Measurements from ENCODE around the gene CLRN2.

DNA sequence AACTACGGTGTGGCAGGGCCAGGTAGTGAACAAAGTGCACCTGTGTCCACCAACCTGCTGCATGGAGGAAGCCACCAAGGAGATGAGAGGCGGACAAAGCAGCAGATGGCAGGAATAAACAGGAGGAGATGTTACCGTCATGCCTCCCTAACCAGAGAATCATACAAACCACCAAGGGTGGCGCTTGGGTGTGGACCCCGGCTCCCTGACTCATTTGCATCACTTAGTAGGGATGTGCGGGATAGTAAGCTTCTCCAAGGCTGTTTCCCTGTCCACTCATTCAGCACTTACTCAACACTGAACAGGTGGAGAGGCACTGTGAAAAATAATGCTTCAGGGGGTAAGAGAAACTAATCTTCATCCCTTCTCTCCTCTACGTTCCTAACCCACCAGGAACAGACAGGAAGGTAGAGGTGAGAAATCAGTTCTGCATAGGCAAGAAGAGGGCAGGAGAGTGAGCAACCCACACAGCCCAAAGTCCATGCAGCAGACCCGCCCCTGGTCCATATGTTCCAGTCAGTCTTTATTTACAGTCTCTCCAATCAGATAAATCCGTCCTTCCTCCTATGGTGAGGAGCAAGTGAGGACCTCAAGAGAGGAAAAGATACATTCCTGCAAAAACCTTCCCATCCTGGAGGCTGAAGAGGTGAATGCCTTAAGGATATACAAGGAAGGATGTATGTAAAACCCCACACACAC lies 37.0 kb upstream of the CLRN2 start:
- TF ChIP-seq, protein P1, sequence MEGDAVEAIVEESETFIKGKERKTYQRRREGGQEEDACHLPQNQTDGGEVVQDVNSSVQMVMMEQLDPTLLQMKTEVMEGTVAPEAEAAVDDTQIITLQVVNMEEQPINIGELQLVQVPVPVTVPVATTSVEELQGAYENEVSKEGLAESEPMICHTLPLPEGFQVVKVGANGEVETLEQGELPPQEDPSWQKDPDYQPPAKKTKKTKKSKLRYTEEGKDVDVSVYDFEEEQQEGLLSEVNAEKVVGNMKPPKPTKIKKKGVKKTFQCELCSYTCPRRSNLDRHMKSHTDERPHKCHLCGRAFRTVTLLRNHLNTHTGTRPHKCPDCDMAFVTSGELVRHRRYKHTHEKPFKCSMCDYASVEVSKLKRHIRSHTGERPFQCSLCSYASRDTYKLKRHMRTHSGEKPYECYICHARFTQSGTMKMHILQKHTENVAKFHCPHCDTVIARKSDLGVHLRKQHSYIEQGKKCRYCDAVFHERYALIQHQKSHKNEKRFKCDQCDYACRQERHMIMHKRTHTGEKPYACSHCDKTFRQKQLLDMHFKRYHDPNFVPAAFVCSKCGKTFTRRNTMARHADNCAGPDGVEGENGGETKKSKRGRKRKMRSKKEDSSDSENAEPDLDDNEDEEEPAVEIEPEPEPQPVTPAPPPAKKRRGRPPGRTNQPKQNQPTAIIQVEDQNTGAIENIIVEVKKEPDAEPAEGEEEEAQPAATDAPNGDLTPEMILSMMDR (IDR thresholded peaks at IDR 0.05; ENCODE audit: insufficient read depth, low read depth, low read length), result no peak
- TF ChIP-seq EZH2 (IDR thresholded peaks at IDR 0.05; ENCODE audit: insufficient read depth, low read length), result no peak
